Mammary epithelial cell (primary cell): ENCODE results near the gene NECAB3.

Source experiments
- CTCF ChIP-seq, 2 donors: IDR thresholded peaks in 1 of 2; conservative IDR thresholded peaks in 1 of 2; 2 replicates each; pipeline ENCODE4 v1.5.1; 2011 to 2012; ENCODE audit warnings: inconsistent platforms in 2 of 2, low read length in 2 of 2, mild to moderate bottlenecking in 2 of 2, control low read depth in 1 of 2, low read depth in 1 of 2; ENCODE audit not compliant: insufficient read depth in 1 of 2; ENCODE audit errors: extremely low read depth in 1 of 2
- EZH2 ChIP-seq: IDR thresholded peaks from 2 replicates; pipeline ENCODE4 v1.6.1; 2012; ENCODE audit warnings: low read length, inconsistent platforms, borderline replicate concordance

GRCh38 chr20:33689493-33689892, 15.3 kb upstream of the NECAB3 start:
- TF ChIP-seq CTCF (conservative IDR thresholded peaks at IDR 0.05 in 1 of 2, IDR thresholded peaks at IDR 0.05 in 1 of 2; ENCODE audit: extremely low read depth in 1 of 2, insufficient read depth in 1 of 2, low read depth in 1 of 2, low read length in 2 of 2) (no peak), EZH2 (no peak)
